GM19468 (cell line): ENCODE measurements around the gene APLP2.

Experiments used
- ATAC-seq: cut with Tn5 transposase; IDR thresholded peaks from one replicate; pipeline ENCODE4 v1.9.1; 2021; ENCODE audit warnings: mild to moderate bottlenecking, moderate library complexity, moderate number of reproducible peaks; ENCODE audit not compliant: unreplicated experiment; ENCODE audit errors: extremely low read depth

The APLP2 gene

GRCh38 chr11:130112071-130112830, 42.6 kb downstream of the APLP2 start:
- ATAC-seq = no peak

DNA sequence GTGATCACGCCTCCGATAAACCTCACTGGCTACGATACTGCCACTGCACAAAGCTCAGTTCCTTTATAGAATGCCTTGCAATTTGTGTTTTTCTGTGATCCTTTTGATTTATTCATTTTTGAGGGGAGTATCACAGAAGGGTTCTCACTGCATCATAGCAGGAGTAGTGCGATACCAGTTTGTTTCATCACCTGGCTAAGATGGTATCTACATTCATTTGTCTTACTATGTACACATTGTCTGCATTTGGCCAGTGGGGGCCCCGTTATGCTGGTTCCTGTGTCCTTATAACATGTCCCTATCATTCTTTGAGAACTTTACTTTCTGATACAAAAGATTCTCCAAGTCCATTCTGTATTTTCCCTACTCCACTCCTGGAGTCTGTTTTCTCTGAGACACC, 44.6 kb downstream of the APLP2 start:
- ATAC-seq = no peak

DNA sequence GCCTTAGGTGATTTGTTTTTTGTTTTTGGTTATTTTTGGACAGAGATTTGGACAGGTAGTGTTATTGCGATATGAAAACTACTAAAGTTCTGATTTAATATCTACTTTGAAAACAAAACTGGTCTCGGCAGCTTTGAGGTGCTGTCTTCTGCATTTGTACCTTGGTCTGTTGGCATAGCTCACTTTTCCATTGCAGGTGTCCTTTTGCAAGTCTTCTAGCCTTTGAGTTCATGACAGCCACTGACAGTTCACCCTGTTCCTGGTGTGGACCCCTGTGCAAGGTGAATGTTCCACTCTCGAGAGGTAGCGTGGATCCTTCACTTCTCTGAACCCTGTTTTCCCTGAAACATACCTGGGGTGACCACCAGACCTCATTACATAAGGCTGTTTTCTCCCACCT, 45.0 kb downstream of the APLP2 start:
- ATAC-seq = no peak

DNA sequence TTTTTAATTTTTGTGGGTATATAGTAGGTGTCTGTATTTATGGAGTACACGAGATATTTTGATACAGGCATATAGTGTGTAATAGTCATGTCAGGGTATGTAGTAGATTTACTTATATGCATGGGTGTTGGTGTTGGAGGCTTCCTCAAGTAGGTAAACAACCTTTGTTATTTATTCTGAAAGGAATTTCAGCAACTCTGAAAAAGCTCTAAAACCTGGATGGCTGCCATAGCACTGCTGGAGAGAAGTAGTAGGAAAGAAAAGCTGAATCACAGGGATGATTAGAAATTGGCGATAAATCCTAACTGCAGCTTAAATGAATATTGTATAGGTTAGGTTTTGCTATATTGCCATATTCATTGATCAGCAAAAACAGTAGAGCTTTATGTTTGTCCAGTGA, 45.5 kb downstream of the APLP2 start:
- ATAC-seq = no peak

- peak; percentile 91 for ATAC-seq
Observed at GRCh38 chr11:130118165-130118564, 48.5 kb downstream of the APLP2 start.

DNA sequence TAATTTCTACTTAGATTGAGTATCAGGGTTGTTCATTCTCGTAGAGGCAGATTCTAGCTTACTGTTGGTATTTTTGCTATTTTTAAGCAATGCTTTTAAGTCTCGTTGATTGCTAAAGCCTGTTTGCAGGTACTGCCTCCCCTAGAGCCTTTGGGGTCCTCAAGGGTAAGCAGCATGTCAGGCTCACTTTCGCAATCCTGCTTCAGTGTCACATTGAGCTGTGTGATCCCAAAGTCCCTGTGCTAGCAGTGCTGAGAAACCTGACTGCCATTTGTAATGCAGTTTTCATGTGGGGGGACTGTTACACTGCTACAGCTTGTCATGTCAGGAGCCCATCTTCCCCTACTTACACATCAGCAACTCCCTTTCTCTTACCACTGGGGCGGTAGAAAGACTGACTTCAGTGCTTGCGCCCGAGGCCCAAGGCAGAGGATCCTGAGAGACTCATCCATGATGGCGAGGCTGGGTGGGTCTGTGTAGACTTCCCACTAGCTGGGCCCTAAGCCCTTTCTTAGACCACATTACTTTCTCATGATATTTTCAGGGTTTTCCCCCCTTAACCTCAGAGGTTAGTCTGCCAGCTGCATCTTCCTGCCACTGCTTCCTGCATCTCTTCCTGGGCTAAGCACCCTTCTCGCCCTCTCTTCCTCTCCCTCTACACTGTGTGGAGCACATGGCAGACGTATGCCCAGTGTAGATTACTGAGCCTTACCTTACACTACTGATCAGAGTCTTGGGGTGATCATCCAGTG, 49.1 kb downstream of the APLP2 start:
- no peak for ATAC-seq

DNA sequence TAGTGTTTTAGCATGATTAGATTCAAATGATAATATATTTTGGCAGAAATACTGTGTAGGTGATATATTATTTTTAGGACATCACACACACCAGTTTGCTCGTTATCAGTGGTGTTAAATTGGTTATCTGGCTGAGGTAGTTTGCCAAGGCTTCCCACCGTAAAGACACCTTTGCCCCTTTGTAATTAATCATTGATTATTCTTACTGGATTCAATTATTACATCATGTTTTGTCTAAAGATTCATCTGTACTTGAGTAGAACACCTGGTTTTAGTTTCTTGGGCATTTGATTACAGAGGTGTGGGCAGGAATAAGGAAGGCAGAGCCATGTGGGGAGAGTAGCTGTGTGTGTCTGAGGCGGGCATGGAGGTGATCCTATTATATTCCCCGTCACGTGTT, 50.4 kb downstream of the APLP2 start:
- no peak for ATAC-seq

GRCh38 chr11:130121445-130121978, 51.8 kb downstream of the APLP2 start:
- no peak for ATAC-seq

- no peak for ATAC-seq
Observed at GRCh38 chr11:130122141-130122575, 52.5 kb downstream of the APLP2 start.

DNA sequence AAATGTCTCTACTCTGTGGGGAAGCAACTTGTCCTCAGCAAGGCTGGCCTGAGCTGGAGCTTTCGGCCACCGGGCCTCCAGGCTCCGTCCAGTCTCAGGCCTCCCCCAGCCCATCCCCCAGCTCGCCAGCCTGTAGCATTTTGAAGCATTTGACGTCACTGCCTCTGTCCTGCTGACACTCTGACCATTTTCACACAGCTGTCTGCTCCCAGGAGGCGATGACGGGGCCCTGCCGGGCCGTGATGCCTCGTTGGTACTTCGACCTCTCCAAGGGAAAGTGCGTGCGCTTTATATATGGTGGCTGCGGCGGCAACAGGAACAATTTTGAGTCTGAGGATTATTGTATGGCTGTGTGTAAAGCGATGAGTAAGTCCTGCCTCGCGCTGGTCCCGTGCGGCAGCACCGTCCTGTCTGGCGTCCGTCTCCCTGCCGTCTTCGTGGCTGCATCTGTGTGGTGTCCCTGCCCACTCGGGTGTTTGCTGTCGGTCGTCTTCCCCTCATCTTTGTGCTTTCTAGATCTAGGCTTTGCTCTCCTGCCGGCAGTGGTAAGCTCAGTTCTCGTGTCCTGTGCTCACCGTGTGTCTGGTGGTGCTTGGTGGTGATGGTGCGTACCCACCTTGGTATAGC, 53.8 kb downstream of the APLP2 start:
- ATAC-seq = no peak

DNA sequence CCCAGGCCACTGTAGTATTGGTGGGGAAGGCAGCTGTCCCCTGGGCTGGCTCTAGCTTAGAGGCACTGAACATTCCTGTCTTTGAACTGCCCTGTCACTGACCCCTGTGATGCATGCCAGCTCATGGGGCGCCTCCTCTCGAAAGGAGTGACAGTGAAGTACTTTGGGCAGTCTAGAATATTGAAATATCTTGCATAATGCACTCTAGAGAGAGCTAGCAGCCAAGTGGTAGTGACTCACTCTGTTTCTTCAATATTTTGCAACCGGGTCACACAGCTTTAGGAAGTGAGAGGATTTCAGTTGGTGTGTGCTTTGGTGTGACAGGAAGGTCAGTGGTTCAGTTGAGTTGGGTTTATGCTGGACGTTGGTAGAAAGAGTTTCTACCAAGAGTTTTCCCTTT, 54.4 kb downstream of the APLP2 start:
- ATAC-seq = no peak

DNA sequence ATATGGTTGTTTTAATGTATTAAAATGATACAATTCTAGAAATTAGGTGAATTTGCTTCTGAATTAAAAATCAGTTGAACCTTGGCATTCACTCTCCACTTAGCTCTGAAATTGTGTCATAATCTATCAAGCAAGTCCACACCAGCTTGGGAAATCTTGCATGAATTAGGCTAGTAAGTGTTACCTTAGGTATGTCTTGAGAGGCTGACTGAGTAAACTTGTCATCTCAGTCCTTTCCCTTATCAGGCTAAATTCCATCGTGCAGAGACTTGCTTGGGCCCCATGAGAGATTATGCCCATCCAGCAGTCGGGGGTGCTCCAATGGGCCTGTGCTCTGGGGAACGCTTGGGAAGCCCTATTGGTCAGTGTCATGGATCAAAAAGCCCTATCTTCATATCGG, 55.9 kb downstream of the APLP2 start:
- ATAC-seq = no peak

- no peak for ATAC-seq
Observed at GRCh38 chr11:130126516-130126915, 56.8 kb downstream of the APLP2 start.

DNA sequence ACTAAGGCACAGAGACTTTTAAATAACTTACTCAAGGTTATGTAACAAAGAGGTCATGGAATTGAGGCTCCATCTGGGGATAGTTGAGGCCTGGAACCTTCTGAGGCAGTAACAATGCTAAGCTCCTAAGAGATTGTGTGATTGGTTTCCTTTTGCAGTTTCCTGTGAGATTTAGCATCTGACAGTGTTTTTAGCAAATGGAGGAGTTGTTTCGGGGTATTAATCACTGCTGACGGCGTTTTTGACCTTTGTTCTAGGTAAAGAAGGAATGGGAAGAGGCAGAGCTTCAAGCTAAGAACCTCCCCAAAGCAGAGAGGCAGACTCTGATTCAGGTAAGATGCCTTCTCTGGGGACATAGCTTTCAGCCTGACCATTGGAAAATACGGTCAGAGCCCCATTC, 57.8 kb downstream of the APLP2 start:
- no peak for ATAC-seq

DNA sequence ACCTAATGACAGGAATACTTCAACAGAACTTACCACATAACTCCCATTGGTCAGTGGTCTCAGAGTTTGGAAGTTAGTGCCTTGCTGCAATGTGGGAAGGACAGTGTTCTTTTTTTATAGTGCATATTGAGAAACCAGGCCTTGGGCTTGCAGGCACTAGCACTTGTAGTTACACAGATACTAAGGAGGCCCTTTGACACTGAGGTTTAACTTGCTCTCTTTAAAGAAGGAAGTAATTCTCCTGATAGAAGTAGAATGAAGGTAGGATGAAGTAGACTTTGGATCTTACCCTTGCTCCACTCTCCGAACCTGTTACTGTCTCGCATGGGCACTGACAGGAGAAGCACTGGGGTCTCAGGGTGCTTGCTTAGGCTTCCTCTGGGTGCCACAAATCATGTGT, 58.9 kb downstream of the APLP2 start:
- no peak for ATAC-seq

DNA sequence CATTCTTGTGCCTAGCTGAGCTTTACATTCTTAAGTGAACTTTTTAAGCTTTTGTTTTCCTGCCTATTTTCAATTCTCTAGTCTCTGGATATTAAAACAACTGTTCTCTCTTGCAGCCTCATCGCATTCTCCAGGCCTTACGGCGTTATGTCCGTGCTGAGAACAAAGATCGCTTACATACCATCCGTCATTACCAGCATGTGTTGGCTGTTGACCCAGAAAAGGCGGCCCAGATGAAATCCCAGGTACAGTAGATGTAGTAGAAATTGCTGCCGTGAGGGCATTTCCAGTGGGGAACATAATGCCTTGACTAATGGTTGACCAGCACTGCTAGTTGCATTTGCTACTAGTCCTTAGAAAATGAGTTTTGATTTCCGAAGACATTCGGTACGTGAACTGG, 60.2 kb downstream of the APLP2 start:
- no peak for ATAC-seq

GRCh38 chr11:130131961-130132850, 62.5 kb downstream of the APLP2 start:
- ATAC-seq = no peak

DNA sequence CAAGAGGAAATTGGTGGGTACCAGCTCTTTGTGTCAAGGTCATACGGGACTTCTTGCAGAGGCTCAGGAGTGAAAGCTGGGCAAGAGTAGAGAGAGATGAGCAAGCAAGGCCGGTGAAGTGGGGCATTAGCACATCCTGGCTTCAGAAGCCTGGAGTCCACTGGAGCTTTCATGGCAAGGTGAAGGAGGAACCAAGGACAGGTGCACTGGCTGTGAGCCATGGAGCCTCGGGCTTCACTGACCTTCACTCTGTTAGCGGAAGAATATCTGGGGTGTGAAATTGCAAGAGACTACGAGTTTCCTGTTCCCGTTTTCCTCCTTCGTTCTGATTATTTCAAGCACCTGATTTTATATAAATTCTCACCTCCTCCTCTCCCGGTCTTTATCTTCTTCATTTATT, 64.0 kb downstream of the APLP2 start:
- ATAC-seq = no peak

- no peak for ATAC-seq
Observed at GRCh38 chr11:130136107-130136506, 66.4 kb downstream of the APLP2 start.

- ATAC-seq = no peak
Observed at GRCh38 chr11:130137999-130138398, 68.3 kb downstream of the APLP2 start.
